GM10248 (cell line): Measurements from ENCODE around the gene GTSE1.

Experiments used
- CTCF ChIA-PET: fragments of 300-600 bp; sonication (Branson Sonifier 250); formaldehyde crosslinking; extraction: SDS; loops from one replicate; lab custom pipeline; 2021; ENCODE audit warnings: antibody characterized with exemption; lab: Yijun Ruan, JAX
- POLR2A ChIA-PET: fragments of 350-650 bp; sonication (Branson Sonifier 250); formaldehyde crosslinking; extraction: SDS; loops from one replicate; lab custom pipeline; 2020; ENCODE audit warnings: antibody characterized with exemption; lab: Yijun Ruan, JAX
- DNase-seq: peaks from one replicate; pipeline ENCODE4 v3.0.0; 2012; ENCODE audit errors: extremely low spot score
- CTCF ChIP-seq: IDR thresholded peaks from 2 replicates; pipeline ENCODE4 v1.5.1; 2012; ENCODE audit warnings: mild to moderate bottlenecking, low read depth; ENCODE audit errors: extremely low read depth, missing control alignments, control extremely low read depth

The GTSE1 gene

DNA sequence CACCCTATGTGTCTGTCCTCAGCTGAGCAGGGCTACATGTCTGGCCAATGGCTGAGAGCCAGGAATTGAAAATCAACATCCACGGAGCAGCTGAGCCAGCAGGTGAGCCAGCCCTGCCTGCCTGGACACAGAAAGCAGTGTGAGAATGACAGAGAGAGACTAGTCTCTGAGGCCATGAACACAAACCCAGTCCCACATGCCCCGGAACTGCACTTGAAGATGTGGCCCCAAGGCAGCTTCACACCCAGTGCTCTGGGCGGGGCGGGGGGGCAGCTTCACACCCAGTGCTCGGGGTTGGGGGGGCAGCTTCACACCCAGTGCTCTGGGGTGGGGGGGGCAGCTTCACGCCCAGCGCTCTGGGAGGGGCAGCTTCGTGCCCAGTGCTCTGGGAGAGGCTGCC lies 76.5 kb downstream of the GTSE1 start:
- ChIA-PET CTCF (interaction anchor here (0.9 kb wide), 1 partner anchor 181 kb away, joined by 3 read pairs; no protein-coding TSS in a partner anchor), POLR2A (no interaction called here)
- no peak for DNase-seq
- TF ChIP-seq CTCF: no peak

DNA sequence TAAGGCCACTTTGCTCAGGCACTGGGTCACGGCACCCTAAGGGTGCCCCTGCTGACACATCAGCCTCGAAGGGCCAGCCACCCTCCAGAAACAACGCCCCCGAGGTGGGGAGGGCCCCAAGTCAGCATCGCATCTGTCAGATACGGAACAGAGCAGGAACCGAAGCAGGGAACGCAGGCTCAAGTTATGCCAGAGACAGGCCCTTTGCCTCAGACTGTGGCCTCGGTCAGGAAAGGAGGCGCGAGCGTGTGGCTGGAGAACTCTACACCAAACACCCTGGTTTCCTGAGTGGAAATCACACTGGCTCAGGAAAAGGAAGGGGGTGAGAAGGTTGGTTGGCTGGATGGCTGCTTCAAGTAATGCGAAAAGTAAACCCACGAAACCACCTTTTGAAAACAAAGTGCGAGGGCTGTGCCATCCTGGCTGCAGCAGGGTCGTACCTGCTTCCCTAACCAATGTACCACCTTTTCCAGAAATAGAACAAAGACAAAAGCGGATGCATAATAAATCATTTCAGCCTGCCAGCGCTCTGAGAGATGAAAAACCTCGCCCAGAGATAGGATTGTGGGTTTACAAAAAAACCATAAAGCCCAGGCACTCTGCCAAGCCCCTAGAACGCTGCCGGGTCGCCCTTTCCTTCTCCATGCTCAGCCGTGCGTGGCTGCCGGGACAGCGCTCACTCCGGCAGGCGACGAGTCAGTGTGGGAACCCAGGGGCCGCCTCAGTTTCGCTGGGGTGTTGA lies 77.4 kb downstream of the GTSE1 start:
- no peak for TF ChIP-seq CTCF
- ChIA-PET CTCF (no interaction called here), POLR2A (no interaction called here)
- no peak for DNase-seq

GRCh38 chr22:46374663-46375474 lies 78.2 kb downstream of the GTSE1 start:
- DNase-seq: no peak
- ChIA-PET CTCF (no interaction called here), POLR2A (no interaction called here)
- TF ChIP-seq CTCF: no peak

DNA sequence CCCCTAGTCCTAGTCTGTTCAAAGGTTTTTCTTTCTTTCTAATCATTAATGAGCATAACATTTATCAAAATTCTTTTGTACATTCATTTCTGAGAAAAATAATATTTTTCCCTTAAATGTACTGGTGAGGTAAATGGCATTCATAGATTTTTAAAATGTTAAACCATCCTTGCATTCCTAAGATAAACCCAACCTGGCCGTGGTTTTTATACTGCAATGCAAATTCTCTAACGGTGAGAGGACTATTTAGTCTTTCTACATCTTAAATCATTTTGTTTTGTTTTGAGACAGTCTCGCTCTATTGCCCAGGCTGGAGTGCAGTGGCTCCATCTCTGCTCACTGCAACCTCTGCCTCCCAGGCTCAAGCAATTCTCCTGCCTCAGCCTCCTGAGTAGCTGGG lies 79.4 kb downstream of the GTSE1 start:
- DNase-seq: no peak
- POLR2A ChIA-PET: interaction anchor here (0.6 to 0.7 kb wide), 2 partner anchors 11 to 16 kb away, joined by 3 to 4 read pairs; no protein-coding TSS in a partner anchor
- CTCF ChIA-PET: interaction anchor here (1.8 kb wide), 1 partner anchor 9 kb away, joined by 8 read pairs; no protein-coding TSS in a partner anchor
- TF ChIP-seq CTCF: no peak

GRCh38 chr22:46376908-46377524 lies 80.3 kb downstream of the GTSE1 start:
- ChIA-PET CTCF (interaction anchor here (1.8 kb wide), 1 partner anchor 10 kb away, joined by 8 read pairs; no protein-coding TSS in a partner anchor), POLR2A (interaction anchor here (0.7 kb wide), 1 partner anchor 12 kb away, joined by 4 read pairs; no protein-coding TSS in a partner anchor)
- DNase-seq: no peak
- TF ChIP-seq CTCF: no peak

DNA sequence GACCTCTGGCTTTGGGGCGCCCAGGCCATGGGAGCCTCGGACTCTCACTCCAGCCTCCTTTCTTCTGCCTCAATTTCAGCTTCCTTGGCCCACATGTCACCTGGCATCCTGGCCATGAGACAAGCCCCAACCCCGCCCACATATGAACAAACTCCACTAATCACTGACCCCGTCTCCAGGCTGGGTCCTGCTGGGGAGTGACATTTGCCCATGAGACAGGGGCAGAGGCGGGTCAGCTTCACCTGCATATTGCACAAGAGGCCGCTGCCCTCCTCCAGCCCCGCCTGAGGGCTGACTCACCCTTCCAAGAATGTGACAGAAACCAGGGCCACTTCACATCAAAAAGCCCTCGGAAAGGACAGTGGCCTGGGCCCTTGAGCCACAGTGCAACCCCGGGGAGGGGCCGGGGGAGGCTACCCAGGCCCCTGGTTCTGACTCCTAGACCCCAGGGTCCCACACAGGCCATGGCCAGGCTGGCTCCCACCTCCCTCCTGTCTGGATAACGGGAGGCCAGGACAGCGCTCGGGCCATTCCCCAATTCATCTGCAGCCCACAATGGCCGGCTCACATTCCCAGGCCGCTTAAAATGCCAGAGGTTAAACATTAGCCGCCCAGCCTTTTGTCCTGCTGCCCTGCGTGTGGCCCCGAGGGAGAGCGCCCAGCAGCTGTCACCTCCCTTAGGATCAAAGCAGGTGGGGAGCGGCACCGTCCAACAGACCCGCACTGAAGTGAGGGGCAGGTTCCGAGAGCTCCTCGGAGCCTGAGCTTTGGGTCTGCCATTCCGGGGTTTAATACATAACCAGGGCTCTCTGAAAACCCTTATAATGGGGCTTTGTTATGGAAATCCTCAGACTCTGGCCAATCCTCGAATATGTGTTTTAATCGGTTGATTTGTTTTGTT lies 81.1 kb downstream of the GTSE1 start:
- no peak for TF ChIP-seq CTCF
- DNase-seq: no peak
- POLR2A ChIA-PET: no interaction called here
- CTCF ChIA-PET: interaction anchor here (1.5 to 1.8 kb wide), 2 partner anchors 10 kb away, joined by 8 read pairs; no protein-coding TSS in a partner anchor
